Nucleus accumbens (tissue), 56 donors: ENCODE data around the gene TAS1R3.

Experiments used
- DNase-seq, 56 donors: peaks; one replicate each; lab custom pipeline; 2025; lab: John Stamatoyannopoulos, UW

Gene TAS1R3

DNA sequence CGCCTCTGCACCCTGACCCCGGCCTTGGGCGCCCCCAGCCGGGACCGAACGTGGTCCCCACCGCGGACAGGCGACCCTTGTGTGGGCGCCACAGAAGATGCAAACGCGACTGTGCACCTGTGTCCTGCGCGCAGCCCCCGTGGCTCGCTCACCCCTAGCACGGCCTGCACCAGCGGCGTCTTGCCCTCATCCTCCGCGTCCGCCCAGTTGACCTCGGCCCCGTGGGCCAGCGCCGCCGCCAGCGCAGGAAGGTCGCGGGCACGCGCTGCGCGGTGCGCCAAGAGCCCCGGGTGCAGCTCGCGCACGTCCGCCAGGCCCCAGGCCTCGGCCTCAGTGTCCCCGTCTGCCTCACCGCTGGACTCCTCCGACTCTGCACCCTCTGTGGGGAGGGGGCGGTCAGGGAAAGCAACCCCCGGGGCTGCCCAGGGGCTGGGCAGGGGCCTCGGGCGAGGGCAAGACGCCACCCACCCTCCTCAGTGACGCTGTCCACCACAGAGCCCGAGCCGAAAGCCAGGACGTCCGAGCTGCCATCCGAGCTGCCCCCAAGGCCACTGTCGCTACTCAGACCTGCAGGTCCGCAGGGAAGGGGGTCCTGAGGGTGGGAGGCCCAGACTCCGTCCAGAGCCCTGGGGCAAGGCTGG is 36.7 kb upstream of the TAS1R3 start:
- no peak for DNase-seq

DNA sequence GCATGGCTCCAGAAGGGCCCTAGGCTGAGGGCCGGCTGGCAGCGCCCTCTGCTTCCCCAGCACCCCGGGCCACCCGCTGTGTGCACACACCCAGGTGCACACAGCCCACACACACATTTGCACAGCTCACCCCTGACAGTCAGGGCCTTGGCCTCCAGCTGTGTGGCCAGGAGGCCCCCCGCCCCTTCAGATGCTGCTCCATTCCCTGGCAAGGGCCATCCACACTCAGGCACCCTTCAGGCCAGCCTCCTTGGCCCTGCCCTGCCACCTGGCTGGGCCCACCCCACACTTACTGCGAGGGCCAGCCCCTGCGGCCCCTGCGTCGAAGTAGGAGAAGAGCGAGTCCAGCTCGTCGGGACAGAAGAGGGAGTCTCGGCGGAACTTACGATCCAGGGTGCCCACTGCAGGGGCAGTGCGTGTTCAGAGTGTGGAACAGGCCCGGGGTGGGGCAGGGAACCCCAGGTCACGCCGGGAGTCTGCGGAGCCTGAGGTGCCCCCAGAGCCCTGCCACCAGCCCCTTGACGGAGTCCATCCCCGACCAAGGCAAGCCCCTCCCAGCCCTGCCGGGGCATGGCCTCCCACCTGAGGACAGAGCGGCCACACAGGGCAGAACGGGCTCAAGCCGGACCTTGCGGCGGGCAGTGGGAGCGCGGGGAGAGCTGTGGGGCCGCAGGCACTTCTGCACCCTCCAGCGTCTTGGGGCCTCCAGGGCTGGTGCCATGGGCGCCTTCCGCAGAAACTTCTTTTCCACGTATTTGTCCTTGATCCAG is 35.7 kb upstream of the TAS1R3 start:
- DNase-seq = no peak

DNA sequence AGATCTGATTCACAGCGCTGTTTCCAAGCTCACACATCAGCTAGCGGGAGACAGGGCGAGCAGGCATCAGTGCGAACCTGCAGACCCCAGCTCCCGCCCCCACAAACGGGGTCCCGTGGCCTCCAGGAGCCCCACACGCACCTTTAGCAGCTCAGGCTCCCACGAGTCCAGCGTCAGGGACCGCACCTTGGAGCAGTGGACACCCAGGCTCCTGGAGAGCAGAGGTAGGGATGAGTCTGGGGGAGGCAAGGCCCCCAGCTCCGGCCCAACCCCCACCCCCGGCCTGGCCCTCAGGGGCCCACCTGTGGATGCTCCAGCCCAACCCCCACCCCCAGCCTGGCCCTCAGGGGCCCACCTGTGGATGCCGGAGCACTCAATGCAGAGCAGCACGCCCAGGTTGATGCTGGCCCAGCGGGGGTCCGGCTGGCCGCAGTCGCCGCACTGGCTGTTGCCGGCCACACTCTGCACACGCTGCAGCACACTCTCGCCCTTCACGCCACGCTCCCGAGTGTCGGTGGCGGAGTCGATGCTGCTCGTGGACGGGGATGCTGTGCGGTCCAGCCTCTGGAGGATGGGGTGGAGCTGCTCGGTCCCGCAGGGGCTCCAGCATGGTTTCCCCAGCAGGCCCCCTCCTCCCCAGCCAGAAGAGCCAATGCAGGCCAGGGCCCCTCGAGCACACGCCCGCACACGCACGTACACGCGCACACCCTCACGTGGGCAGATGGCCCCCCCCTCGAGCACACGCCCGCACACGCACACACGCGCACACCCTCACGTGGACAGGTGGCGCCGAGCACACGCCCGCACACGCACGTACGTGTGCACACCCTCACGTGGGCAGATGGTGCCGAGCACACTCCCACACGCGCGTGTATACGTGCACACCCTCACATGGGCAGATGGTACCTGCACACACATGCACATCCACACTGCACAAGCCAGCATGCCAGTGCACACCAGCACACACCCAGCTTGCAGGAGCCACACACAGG is 34.7 kb upstream of the TAS1R3 start:
- DNase-seq = no peak

DNA sequence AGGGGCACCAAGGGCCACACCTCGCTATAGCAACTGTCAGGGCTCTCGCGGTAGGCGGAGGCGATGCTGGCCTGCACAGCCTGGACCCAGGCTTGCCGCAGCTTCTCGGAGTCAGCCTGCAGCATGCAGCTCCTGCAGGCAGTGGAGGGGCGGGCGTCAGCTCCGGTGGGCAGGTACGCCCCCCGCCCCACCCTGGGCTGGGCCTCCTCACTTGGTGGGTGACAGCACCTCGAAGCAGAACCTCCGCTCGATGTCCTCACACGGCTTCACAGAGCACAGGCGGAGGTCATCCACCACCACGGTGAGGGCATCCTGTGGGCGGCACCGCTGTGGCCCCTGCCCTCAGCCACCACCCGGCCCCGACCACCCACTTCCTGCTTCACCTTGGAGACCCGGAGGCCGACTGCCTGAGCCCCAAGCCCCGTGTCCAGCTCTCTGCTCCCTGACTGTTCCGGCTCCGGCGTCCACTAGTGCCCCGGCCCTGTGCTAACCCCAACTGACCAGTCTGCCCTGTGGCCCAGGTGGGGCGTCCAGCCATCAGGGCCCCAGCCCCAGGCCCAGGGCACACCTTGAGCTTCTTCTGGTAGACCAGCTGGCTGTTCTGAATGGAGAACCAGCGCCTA is 33.2 kb upstream of the TAS1R3 start:
- DNase-seq = no peak

DNA sequence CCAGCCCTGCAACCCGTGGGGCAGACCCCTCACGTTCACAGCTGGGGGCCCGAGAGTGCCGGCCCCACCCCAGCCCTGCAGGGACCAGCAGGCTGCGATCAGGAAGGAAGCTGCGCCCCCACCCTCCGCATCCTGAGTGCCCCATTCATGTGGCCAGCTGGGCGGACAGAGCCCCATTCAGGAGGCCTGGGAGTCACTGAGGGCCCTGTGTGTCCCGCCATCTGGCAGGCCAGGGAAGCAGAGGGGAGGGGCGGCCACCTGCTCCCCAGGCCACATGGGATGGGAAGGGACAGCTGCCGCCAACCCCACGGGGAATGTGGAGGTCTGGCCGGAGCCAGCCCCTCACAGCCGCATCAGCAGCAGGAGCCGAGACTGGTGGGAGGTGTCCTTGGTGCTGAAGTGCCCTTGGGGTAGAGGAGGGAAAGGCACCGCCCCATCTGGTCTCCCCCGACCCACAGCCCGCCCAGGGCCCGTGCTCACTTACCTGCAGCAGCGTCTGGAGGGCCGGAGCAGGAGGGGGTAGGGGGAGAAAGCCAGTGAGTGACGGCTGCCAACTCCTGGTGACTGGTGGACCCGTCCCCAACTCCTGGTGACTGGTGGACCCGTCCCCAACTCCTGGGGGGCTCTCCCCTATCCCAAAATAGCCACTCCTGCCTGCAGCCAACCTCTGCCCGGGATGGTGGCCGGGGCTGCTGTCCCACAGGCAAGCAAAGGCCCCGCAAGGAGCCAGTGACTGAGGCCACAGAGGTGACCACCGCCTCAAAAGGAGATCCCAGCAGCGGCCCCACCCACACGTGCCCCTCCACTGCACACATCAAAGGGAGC is 32.0 kb upstream of the TAS1R3 start:
- peak in 55 of 56 donors; percentile 29 to 99 (median 90) for DNase-seq

DNA sequence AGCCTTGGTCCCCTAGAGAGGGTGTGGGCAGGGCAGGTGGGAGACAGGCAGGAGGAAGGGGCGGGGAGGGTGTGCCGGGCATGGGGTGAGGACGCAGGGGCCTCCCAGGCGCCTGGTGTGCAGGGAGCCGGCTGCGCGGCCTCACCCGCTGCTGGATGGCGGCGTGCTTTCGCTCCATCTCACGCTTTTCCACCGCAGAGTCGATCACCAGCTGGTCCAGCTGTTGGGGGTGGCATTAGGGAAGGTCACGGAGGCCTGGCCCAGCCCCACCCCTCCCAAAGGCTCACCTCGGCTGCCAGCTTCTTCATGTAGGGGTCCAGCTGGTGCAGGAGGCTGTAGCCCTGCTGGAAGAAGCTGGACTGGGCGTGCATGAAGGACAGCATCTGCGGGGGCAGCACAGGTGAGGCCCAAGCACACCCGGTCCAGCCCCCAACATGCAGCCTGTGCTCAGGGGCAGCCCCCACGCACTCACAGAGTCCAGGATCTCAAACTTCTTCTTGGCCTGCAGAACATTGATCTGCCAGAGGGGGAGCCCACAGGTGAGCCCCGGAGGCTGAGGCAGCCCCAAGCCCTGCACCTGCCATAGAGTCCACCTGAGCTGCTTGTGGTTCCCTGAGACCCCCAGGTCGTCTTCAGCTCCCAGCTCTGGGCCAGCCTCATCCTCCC is 31.3 kb upstream of the TAS1R3 start:
- DNase-seq = no peak

DNA sequence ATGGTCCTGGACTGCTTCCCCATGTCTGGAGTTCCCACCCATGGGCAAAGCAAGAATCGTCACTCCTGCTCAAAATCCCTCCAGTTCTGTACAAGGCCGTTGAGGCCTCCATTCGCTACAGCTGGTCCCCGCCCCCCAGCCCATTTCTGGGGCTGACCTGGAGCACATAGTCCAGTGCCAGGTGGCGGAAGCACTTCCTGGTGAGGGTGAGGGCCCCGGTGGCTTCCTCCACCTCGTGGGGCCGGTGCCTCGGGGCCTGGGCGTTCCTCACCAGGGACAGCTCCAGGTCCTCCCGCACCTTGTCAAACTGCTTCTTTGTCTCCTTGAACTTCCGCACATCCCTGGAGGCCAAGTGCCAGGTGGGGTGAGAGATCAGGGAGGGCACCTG is 30.7 kb upstream of the TAS1R3 start:
- no peak for DNase-seq

DNA sequence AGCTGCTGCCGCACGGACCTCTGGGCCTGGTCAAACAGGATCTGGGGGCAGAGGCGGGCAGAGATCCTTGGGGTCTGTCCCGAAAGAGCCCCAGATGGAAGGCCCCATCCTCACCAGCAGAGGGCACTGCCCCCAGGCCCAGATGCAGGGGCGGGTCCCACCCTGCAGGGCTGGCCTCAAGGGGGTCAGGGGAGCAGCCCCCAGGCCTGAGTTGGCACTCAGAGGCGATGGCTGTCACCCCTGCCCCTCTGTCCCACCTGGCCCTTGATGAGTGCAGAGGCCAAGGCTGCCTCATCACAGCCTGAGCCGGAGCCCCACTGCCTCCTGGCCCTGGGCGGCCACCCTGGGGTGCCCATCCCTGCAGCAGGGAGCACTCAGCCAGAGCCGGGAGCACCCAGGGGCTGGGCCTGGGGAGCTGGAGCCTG is 29.1 kb upstream of the TAS1R3 start:
- no peak for DNase-seq

DNA sequence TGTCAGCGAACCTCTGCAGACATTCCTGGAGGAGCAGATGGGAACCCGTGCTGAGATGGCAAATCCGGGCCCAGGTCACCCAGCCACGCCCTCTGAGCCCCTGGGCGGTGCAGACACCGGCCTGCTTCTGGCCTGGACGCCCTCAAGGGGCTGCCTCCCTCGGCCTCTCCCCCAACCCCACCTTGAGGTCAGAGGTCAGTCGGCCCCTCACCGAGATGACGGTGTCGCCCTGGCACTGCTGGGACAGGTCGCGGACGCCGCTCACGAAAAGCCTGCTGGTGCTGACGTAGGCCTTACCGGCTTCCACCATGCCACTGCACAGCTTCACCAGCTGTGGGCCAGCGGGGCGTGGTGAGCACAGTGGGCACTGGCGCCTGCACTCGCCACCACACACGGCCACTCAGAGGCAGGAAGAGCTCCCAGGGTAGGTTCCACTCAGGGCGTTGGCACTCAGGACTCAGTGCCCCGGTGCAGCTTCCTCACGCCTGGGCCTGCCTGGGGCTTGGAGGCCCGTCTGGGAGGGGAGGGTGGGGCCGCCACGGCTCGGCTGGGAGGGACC is 28.1 kb upstream of the TAS1R3 start:
- DNase-seq = peak in 3 of 56 donors; percentile 11 to 30 (median 26)

DNA sequence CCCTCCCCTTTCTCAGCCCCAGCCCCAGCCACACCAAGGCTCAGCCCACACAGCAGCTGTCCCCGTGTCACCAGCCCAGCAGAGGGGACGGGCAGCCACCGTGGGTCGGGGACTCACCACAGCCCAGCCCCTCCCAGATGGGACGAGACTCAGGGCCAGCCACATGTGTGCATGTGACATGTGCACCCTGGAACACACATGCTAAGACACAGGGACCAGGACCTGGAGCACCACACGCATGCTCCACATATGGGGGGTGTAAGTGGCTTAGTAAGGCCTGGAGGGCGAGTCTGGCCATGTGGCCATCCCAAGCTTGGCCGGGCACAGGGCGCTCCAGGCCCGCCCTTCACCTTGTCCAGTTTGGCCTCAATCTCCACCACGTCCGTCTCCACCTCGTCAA is 27.3 kb upstream of the TAS1R3 start:
- peak in 3 of 56 donors; percentile 41 to 49 (median 47) for DNase-seq

DNA sequence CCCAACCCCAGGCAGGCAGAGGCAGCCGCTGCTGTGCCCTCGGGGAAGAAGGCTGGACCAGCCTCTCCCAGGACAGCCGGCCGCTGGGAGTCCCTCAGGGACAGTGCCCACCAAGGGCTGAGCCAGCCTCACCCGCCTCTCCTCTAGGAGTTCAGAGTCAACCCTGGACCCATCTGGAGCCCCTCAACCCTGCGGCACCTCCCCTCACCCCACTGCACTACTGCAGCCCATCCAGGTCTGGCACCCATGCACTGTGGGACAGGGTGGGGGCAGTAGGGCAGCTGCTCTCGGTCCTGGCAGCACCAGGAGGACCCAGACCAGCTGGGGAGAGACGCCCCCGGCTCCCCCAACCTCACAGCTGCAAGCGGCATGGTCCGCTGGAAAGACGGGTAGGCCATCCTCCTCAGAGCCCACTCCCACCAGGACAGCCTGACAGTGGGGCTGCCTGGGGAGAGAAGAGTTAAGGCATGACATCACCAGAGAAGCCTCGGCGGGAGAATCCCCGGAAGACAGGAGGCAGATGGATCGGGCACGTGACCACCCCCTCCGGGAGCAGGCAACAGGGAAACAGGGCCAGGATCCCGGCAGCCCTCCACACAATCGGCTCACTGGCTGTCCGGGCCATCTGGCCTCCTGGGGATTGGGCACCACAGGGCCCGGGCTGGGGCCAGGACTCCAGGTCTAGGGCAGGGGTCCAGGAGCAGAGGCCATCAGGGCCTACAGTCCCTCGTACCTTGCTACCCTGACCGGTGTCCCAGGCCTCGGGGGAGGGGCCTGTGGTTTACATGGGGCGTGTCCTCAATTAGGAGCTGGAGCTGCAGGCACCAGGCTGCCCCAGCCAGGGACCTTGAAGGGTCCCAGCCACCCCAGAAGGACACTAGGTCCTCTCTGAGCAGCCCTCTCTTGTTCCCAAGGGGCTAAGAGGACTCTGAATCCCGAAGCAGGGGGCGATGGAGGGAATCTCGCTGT is 26.5 kb upstream of the TAS1R3 start:
- DNase-seq = peak in 55 of 56 donors; percentile 38 to 96 (median 90)

DNA sequence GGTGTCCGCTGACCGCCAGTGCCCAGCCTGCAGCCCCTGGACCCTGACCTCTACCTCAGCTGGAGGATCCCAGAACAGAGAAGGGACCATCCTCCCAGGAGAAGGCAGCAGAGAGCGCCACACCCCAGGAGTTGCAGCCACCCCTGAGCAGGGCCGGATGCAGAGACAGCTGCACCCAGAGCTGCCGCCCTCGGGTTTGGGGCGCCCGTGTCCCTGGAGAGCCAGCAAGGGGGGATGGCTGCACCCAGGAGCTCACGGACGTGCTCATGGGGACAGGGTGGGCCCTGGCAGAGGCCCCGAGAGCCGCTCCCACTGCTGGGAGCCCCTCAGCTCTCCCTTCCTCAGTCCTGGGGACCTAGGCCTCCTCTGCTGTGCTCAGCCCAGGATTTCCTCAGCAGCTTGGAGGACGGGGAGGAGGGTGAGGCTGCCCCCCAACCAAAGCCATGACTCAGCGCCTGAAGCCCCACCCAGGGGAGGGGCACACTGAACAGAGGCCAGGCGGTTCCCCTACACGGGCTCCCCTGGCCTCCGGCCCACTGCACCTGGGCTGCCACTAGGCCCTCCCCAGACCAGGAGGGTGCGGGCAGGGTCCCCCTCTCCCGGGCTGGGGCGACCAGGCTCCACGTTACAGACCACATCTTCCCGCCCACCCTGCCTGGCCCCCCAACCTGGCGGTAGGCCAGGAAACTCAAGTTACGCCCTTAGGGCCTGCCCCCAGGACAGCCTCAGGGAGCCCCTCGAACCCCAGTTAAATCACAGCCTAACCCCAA is 25.6 kb upstream of the TAS1R3 start:
- DNase-seq = peak in 35 of 56 donors; percentile 5 to 69 (median 42)

DNA sequence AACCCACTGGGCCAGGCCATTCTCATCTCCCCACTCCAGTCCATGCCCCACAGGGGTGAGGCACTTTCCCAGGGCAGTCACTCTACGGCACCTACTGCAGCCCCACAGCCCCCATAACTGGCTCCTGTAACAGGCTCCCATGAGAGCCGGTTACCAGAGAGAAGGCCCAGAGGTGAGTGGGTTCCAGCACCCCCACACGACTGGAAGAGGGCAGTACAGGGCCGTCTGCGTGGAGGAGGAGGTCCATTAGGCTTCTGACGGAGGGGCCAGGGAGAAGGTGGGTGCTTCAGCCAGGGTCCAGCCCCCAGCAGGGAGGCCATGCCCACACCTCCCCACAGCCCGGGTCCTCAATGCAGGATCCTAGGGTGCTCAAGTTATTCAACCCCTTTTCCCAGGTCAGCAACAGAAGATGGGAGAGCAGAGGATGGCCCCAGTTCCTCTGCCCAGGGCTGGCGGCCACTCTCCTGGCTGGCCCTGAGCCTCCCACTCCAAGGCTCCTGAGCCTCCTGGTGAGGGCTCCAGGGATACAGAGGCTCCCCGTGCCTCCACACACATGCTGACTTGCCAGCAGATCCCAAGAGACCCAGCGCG is 24.9 kb upstream of the TAS1R3 start:
- DNase-seq = no peak

DNA sequence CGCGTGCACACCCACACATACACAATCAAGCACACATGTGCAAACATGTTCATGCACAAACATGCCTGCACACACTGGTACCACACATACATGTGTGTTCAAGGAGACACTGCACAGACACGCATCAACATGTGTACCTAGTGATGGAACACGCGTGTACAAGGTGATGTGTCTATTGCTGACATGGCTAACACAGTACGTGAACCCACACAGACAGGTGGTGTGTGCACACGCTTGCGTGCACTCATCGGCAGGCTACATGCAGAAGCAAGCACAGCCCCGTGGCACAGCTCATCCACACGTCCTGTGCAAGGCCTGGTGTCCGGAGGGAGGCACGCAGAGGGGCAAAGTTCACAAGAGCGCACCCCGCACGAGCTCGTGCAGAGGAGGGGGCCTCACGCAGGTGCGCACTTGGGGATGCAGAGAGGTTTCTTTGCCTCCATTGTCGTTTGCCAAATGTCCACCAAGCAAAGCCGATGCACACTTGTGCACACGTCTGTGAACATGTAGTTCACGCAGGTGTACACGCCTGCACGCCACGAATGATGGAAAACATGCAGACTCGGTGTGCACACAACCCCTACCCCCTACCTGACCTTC is 24.3 kb upstream of the TAS1R3 start:
- DNase-seq = peak in 16 of 56 donors; percentile 13 to 63 (median 40)

DNA sequence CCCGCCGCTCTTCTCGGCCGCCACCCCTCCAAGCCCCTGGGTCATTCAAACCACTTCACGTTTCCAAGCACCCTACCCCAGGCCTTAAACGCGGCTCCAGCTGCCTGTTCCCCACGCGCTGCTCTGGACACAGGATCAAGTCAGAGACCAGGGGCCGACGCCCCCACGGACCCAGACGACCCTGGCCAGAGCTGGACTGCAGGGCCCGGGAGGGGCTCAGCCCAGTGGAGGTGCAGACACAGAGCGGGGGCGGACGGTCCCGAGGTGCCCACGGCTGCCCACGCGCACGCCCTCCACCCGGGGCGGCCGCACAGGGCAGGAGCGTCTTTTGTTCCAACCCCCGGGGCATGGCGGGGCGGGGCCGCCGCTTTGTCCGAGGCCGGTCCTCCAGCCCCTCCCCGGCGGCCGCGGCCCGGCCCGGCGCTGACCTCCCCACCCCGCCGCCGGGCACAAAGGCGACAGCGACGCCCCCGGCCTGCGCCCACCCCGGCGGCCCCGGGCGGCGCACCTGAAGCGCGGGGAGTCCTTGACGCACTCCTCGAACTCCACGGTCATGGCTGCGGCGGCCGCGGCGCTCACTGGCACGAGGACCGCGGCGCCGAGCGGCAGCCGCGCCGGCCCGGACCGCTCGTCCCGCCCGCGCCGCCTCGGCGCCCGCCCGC is 23.7 kb upstream of the TAS1R3 start:
- DNase-seq = peak in 12 of 56 donors; percentile 33 to 70 (median 54)
